ENCODE results near the gene ELOA. TPM values are rescaled to one million over a fixed set of nuclear protein-coding genes. Genes with fewer than 3 reads are reported as not detected.

The ELOA gene
- total RNA-seq, 1 donor from 2014 or later: 70.2 TPM

DNA sequence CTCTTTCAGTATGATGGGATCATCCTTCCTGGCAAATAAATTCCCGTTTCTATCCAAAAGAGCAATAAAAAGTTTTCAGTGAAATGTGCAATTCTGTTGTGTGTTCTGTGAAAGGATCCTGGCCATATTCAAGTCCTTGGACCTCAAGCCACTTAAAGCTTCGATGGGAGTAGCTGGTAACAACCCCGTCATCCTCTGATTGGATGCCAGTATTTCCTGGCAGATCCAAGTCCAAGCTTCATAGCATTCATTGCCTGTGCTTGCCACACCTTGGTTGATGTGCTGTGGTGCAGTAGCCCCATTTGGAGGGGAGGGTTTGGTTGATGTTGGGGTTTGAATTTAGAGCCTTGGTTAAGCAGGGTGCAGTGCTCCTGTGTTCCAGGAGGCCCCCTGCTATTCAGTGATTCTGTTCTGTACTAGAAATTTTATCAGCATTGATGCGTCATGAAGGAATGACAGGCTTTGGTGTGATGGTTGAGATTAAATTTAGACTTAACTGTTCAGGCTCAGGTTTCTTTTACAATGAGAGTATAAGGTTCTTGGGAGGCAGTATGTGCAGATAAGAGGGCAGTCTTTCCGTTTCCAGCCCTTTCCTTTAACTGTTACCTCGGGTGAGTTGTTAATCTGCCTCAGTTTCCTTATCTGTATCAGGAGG lies 46.8 kb upstream of the ELOA start:
- Mint-ChIP-seq H3K27ac (no peak overlapping the region), H3K4me3 (no peak overlapping the region), H3K36me3 (ENCODE audit: low read depth) (peaks cover 97% of the 10 kb centered on the region), H3K27me3 (no peaks in the 10 kb centered on the region), H3K9me3 (no peaks in the 10 kb centered on the region), H3K4me1 (peaks cover 65% of the 10 kb centered on the region)
- DNase-seq: no peak
- no peak for ATAC-seq (ENCODE audit: low read depth)
- TF ChIP-seq, protein P1, sequence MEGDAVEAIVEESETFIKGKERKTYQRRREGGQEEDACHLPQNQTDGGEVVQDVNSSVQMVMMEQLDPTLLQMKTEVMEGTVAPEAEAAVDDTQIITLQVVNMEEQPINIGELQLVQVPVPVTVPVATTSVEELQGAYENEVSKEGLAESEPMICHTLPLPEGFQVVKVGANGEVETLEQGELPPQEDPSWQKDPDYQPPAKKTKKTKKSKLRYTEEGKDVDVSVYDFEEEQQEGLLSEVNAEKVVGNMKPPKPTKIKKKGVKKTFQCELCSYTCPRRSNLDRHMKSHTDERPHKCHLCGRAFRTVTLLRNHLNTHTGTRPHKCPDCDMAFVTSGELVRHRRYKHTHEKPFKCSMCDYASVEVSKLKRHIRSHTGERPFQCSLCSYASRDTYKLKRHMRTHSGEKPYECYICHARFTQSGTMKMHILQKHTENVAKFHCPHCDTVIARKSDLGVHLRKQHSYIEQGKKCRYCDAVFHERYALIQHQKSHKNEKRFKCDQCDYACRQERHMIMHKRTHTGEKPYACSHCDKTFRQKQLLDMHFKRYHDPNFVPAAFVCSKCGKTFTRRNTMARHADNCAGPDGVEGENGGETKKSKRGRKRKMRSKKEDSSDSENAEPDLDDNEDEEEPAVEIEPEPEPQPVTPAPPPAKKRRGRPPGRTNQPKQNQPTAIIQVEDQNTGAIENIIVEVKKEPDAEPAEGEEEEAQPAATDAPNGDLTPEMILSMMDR (IDR thresholded peaks at IDR 0.05): no peak
- POLR2A ChIA-PET: interaction anchor here (1.0 to 10.8 kb wide), 3 partner anchors 25 to 75 kb away, joined by 3 to 229 read pairs (median 143); partner anchors contain the start of gene ELOA
- CTCF ChIA-PET: interaction anchor here (0.5 to 1.0 kb wide), 2 partner anchors 48 to 49 kb away, joined by 3 read pairs; no protein-coding TSS in a partner anchor
- intact Hi-C loops (cut with micrococcal nuclease): no loop called here

GRCh38 chr1:23698466-23698865 lies 44.8 kb upstream of the ELOA start:
- ATAC-seq (ENCODE audit: low read depth) (no peak), DNase-seq (no peak)
- Mint-ChIP-seq H3K4me1 (peaks cover 53% of the 10 kb centered on the region), H3K9me3 (no peaks in the 10 kb centered on the region), H3K36me3 (ENCODE audit: low read depth) (peaks cover 94% of the 10 kb centered on the region), H3K27ac (no peak overlapping the region), H3K27me3 (no peaks in the 10 kb centered on the region), H3K4me3 (no peak overlapping the region)
- TF ChIP-seq, protein P1 (IDR thresholded peaks at IDR 0.05): no peak
- ChIA-PET POLR2A (interaction anchor here (0.6 to 10.8 kb wide), 6 partner anchors 14 to 212 kb away, joined by 3 to 229 read pairs (median 3); partner anchors contain the start of gene ELOA), CTCF (interaction anchor here (0.9 to 1.7 kb wide), 5 partner anchors 24 to 49 kb away, joined by 3 to 5 read pairs (median 3); partner anchors contain the start of gene ELOA)
- intact Hi-C loops (cut with micrococcal nuclease): no loop called here

- Mint-ChIP-seq H3K27me3 (no peaks in the 10 kb centered on the region), H3K36me3 (ENCODE audit: low read depth) (peaks cover 87% of the 10 kb centered on the region), H3K4me1 (peaks cover 42% of the 10 kb centered on the region), H3K9me3 (no peaks in the 10 kb centered on the region), H3K4me3 (no peak overlapping the region), H3K27ac (no peak overlapping the region)
- intact Hi-C loops (cut with micrococcal nuclease): loop anchor here (1.0 kb wide), 1 partner anchor 21 kb away; no protein-coding TSS in a partner anchor
- TF ChIP-seq, protein P1 (IDR thresholded peaks at IDR 0.05): no peak
- ChIA-PET CTCF (interaction anchor here (1.1 to 1.7 kb wide), 6 partner anchors 8 to 62 kb away, joined by 3 to 8 read pairs (median 4); partner anchors contain the start of gene RPL11), POLR2A (interaction anchor here (0.5 to 10.8 kb wide), 10 partner anchors 8 to 942 kb away, joined by 3 to 229 read pairs (median 5); partner anchors contain the start of genes ELOA, HMGCL and RPL11)
- ATAC-seq (ENCODE audit: low read depth) (peak; percentile 84), DNase-seq (no peak)
Observed at GRCh38 chr1:23699280-23700179, 43.7 kb upstream of the ELOA start.

- ATAC-seq (ENCODE audit: low read depth): no peak
- Mint-ChIP-seq H3K4me1 (peaks cover 24% of the 10 kb centered on the region), H3K36me3 (ENCODE audit: low read depth) (peaks cover 77% of the 10 kb centered on the region), H3K4me3 (no peak overlapping the region), H3K27ac (no peak overlapping the region), H3K27me3 (no peaks in the 10 kb centered on the region), H3K9me3 (no peaks in the 10 kb centered on the region)
- ChIA-PET CTCF (no interaction called here), POLR2A (interaction anchor here (1.0 kb wide), 1 partner anchor 43 kb away, joined by 4 read pairs; no protein-coding TSS in a partner anchor)
- TF ChIP-seq, protein P1 (IDR thresholded peaks at IDR 0.05): no peak
- intact Hi-C loops (cut with micrococcal nuclease): no loop called here
- DNase-seq: no peak
Observed at GRCh38 chr1:23701310-23701709, 42.0 kb upstream of the ELOA start.

Data from activated B cell treated with CpG ODN at 0.5 μM for 24 hours (primary cell).